ENCODE measurements around the gene DNHD1. TPM values are rescaled to one million over a fixed set of nuclear protein-coding genes. Genes with fewer than 3 reads are reported as not detected.

Gene DNHD1
- total RNA-seq, 1 experiment from 2014 or later = 11.5 TPM

- Mint-ChIP-seq H3K4me1 (peaks cover 18% of the 10 kb centered on the region), H3K9me3 (no peaks in the 10 kb centered on the region), H3K27me3 (ENCODE audit: low read depth) (no peaks in the 10 kb centered on the region; the same call in 1 of the 2 replicates), H3K27ac (no peak overlapping the region), H3K4me3 (no peak overlapping the region), H3K36me3 (no peaks in the 10 kb centered on the region)
- DNase-seq (ENCODE audit: low spot score) (no peak), ATAC-seq (no peak)
- ChIA-PET CTCF (interaction anchor here (1.3 to 2.5 kb wide), 4 partner anchors 36 to 315 kb away, joined by 3 to 9 read pairs (median 6); no protein-coding TSS in a partner anchor), POLR2A (no interaction called here)
- no peak for TF ChIP-seq ZNF317 (CRISPR knock-in tag; IDR thresholded peaks at IDR 0.05; ENCODE audit: borderline replicate concordance, low read depth)
- TF ChIP-seq ETV6 (CRISPR knock-in tag; IDR thresholded peaks at IDR 0.05) = no peak
- TF ChIP-seq, protein P1, sequence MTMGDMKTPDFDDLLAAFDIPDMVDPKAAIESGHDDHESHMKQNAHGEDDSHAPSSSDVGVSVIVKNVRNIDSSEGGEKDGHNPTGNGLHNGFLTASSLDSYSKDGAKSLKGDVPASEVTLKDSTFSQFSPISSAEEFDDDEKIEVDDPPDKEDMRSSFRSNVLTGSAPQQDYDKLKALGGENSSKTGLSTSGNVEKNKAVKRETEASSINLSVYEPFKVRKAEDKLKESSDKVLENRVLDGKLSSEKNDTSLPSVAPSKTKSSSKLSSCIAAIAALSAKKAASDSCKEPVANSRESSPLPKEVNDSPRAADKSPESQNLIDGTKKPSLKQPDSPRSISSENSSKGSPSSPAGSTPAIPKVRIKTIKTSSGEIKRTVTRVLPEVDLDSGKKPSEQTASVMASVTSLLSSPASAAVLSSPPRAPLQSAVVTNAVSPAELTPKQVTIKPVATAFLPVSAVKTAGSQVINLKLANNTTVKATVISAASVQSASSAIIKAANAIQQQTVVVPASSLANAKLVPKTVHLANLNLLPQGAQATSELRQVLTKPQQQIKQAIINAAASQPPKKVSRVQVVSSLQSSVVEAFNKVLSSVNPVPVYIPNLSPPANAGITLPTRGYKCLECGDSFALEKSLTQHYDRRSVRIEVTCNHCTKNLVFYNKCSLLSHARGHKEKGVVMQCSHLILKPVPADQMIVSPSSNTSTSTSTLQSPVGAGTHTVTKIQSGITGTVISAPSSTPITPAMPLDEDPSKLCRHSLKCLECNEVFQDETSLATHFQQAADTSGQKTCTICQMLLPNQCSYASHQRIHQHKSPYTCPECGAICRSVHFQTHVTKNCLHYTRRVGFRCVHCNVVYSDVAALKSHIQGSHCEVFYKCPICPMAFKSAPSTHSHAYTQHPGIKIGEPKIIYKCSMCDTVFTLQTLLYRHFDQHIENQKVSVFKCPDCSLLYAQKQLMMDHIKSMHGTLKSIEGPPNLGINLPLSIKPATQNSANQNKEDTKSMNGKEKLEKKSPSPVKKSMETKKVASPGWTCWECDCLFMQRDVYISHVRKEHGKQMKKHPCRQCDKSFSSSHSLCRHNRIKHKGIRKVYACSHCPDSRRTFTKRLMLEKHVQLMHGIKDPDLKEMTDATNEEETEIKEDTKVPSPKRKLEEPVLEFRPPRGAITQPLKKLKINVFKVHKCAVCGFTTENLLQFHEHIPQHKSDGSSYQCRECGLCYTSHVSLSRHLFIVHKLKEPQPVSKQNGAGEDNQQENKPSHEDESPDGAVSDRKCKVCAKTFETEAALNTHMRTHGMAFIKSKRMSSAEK (CRISPR knock-in tag; IDR thresholded peaks at IDR 0.05; ENCODE audit: borderline replicate concordance) = no peak
- no peak for TF ChIP-seq FOXK1 (CRISPR knock-in tag; IDR thresholded peaks at IDR 0.05)
- TF ChIP-seq NR1H2 (CRISPR knock-in tag; IDR thresholded peaks at IDR 0.05) = no peak
- no peak for TF ChIP-seq CREM (CRISPR knock-in tag; IDR thresholded peaks at IDR 0.05)
- TF ChIP-seq ZNF512 (CRISPR knock-in tag; IDR thresholded peaks at IDR 0.05; ENCODE audit: borderline replicate concordance) = no peak
- TF ChIP-seq ZNF263 (CRISPR knock-in tag; IDR thresholded peaks at IDR 0.05; ENCODE audit: low read depth) = no peak
- no peak for TF ChIP-seq SOX15 (CRISPR knock-in tag; IDR thresholded peaks at IDR 0.05)
- TF ChIP-seq ZBTB21 (CRISPR knock-in tag; IDR thresholded peaks at IDR 0.05; ENCODE audit: borderline replicate concordance) = no peak
- no peak for TF ChIP-seq HMGA2 (CRISPR knock-in tag; IDR thresholded peaks at IDR 0.05)
- TF ChIP-seq JAZF1 (CRISPR knock-in tag; IDR thresholded peaks at IDR 0.05) = no peak
- no peak for TF ChIP-seq FOXP4 (CRISPR knock-in tag; IDR thresholded peaks at IDR 0.05)
- TF ChIP-seq, protein P2, sequence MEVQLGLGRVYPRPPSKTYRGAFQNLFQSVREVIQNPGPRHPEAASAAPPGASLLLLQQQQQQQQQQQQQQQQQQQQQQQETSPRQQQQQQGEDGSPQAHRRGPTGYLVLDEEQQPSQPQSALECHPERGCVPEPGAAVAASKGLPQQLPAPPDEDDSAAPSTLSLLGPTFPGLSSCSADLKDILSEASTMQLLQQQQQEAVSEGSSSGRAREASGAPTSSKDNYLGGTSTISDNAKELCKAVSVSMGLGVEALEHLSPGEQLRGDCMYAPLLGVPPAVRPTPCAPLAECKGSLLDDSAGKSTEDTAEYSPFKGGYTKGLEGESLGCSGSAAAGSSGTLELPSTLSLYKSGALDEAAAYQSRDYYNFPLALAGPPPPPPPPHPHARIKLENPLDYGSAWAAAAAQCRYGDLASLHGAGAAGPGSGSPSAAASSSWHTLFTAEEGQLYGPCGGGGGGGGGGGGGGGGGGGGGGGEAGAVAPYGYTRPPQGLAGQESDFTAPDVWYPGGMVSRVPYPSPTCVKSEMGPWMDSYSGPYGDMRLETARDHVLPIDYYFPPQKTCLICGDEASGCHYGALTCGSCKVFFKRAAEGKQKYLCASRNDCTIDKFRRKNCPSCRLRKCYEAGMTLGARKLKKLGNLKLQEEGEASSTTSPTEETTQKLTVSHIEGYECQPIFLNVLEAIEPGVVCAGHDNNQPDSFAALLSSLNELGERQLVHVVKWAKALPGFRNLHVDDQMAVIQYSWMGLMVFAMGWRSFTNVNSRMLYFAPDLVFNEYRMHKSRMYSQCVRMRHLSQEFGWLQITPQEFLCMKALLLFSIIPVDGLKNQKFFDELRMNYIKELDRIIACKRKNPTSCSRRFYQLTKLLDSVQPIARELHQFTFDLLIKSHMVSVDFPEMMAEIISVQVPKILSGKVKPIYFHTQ (CRISPR knock-in tag; IDR thresholded peaks at IDR 0.05) = no peak
- TF ChIP-seq EMX1 (CRISPR knock-in tag; IDR thresholded peaks at IDR 0.05) = no peak
- no peak for TF ChIP-seq NFYB (CRISPR knock-in tag; conservative IDR thresholded peaks at IDR 0.05; ENCODE audit: low read depth)
- no peak for TF ChIP-seq PRRX2 (CRISPR knock-in tag; IDR thresholded peaks at IDR 0.05)
- TF ChIP-seq NR2C2 (CRISPR knock-in tag; IDR thresholded peaks at IDR 0.05) = no peak
- no peak for TF ChIP-seq TEAD4 (CRISPR knock-in tag; IDR thresholded peaks at IDR 0.05)
- TF ChIP-seq GABPB1 (CRISPR knock-in tag; IDR thresholded peaks at IDR 0.05) = no peak
These were observed 70.3 kb downstream of the DNHD1 start for GRCh38 chr11:6567371-6567745.
